Activated CD8-positive, alpha-beta T cell treated with anti-CD3 and anti-CD28 coated beads for 36 hours (primary cell): ENCODE data around the gene REG4. TPM values are rescaled to one million over a fixed set of nuclear protein-coding genes. Genes with fewer than 3 reads are reported as not detected.
"Not testable (repeated sequence)": the region's sequence is repeated elsewhere in the genome, so short reads cannot be mapped to it uniquely, and the experiment has no call there.

Source experiments
- ATAC-seq: fragments of 200-7000 bp; cut with Tn5 transposase; one replicate; pipeline ENCODE4 v1.10.0; 2021; ENCODE audit warnings: mild to moderate bottlenecking, moderate library complexity
- CTCF ChIA-PET: fragments of 350-600 bp; sonication (Branson Sonifier 250); formaldehyde crosslinking; loops from one replicate; lab custom pipeline; 2021; ENCODE audit warnings: antibody characterized with exemption; lab: Charles Lee
- POLR2A ChIA-PET: fragments of 350-600 bp; sonication (Branson Sonifier 250); formaldehyde crosslinking; loops from one replicate; lab custom pipeline; 2021; ENCODE audit warnings: antibody characterized with exemption; lab: Charles Lee
- DNase-seq: peaks from one replicate; pipeline ENCODE4 v3.0.0-alpha.2; 2020
- H3K27ac Mint-ChIP-seq: one replicate; pipeline ENCODE4 v1.8.0; 2021; ENCODE audit warnings: mild to moderate bottlenecking, mixed read lengths
- H3K27me3 Mint-ChIP-seq: one replicate; pipeline ENCODE4 v1.8.0; 2021; ENCODE audit warnings: mixed read lengths
- H3K36me3 Mint-ChIP-seq: one replicate; pipeline ENCODE4 v1.8.0; 2021; ENCODE audit warnings: low read depth, mixed read lengths
- H3K4me1 Mint-ChIP-seq: one replicate; pipeline ENCODE4 v1.8.0; 2021; ENCODE audit warnings: low read depth, mixed read lengths
- H3K4me3 Mint-ChIP-seq: one replicate; pipeline ENCODE4 v1.8.0; 2021; ENCODE audit warnings: mild to moderate bottlenecking, moderate library complexity, mixed read lengths
- H3K9me3 Mint-ChIP-seq: one replicate; pipeline ENCODE4 v1.8.0; 2021; ENCODE audit warnings: mixed read lengths
- intact Hi-C: fragments of 100-400 bp; cut with micrococcal nuclease; formaldehyde crosslinking; loops from one replicate; pipeline ENCODE4 v1.10.0; 2022
- total RNA-seq, 2 experiments: library from RNA; stranded (reverse); gene quantifications; one replicate each; pipeline ENCODE4 v1.2.3, GENCODE V29; 2021
- TF ChIP-seq, protein P1 (sequence below): fragments of 200-600 bp; IDR thresholded peaks from one replicate; pipeline ENCODE4 v1.8.0; 2022; ENCODE audit warnings: antibody characterized with exemption, mild to moderate bottlenecking

The REG4 gene
- total RNA-seq, 2 experiments from 2014 or later, result 9.7 to 9.9 TPM

- no peak for ATAC-seq
- intact Hi-C loops, result no loop called here
- Mint-ChIP-seq H3K9me3 (no peaks in the 10 kb centered on the region), H3K27me3 (peaks cover 6% of the 10 kb centered on the region), H3K27ac (no peak overlapping the region), H3K36me3 (no peaks in the 10 kb centered on the region), H3K4me3 (no peak overlapping the region), H3K4me1 (no peaks in the 10 kb centered on the region)
- DNase-seq, result no peak
- TF ChIP-seq, protein P1, sequence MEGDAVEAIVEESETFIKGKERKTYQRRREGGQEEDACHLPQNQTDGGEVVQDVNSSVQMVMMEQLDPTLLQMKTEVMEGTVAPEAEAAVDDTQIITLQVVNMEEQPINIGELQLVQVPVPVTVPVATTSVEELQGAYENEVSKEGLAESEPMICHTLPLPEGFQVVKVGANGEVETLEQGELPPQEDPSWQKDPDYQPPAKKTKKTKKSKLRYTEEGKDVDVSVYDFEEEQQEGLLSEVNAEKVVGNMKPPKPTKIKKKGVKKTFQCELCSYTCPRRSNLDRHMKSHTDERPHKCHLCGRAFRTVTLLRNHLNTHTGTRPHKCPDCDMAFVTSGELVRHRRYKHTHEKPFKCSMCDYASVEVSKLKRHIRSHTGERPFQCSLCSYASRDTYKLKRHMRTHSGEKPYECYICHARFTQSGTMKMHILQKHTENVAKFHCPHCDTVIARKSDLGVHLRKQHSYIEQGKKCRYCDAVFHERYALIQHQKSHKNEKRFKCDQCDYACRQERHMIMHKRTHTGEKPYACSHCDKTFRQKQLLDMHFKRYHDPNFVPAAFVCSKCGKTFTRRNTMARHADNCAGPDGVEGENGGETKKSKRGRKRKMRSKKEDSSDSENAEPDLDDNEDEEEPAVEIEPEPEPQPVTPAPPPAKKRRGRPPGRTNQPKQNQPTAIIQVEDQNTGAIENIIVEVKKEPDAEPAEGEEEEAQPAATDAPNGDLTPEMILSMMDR, result no peak
- POLR2A ChIA-PET, result no interaction called here
- CTCF ChIA-PET, result no interaction called here
Measured at GRCh38 chr1:119831027-119831426, 19.8 kb upstream of the REG4 start.

GRCh38 chr1:119829625-119830024 lies 18.4 kb upstream of the REG4 start:
- ATAC-seq (no peak), DNase-seq (no peak)
- no peaks in the 10 kb centered on the region for H3K36me3 Mint-ChIP-seq
- peaks cover 3% of the 10 kb centered on the region for H3K27me3 Mint-ChIP-seq
- H3K4me1 Mint-ChIP-seq, result no peaks in the 10 kb centered on the region
- H3K27ac Mint-ChIP-seq, result no peak overlapping the region
- TF ChIP-seq, protein P1, result no peak
- no peak overlapping the region for H3K4me3 Mint-ChIP-seq
- intact Hi-C loops, result no loop called here
- ChIA-PET CTCF (interaction anchor here (0.8 to 1.6 kb wide), 3 partner anchors 12 to 39 kb away, joined by 3 to 6 read pairs (median 4); no protein-coding TSS in a partner anchor), POLR2A (no interaction called here)
- no peaks in the 10 kb centered on the region for H3K9me3 Mint-ChIP-seq

DNA sequence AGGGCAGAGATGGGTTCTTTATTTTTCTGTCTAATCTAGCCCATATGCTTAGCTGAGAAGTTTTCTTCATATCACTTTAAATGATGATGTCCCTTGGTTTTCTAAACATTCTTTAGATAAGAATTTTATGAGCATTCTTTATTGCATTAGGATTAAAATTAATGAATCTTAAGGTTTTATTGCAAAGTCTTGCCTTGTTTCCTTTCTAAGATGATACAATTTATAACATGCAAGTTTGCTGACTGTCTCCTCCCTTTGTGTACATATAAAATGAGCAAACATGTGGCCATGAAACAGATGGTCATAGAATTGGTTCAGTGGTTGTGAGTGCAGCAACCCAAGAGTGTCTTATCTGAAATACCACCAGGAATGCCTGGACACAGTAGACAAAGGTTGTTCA lies 17.7 kb upstream of the REG4 start:
- H3K36me3 Mint-ChIP-seq, intact Hi-C loops: not testable (repeated sequence)

GRCh38 chr1:119828266-119828665 lies 17.0 kb upstream of the REG4 start:
- ATAC-seq, result no peak

More for the DNA sequence above, 17.7 kb upstream of the REG4 start:
- H3K27me3 Mint-ChIP-seq, H3K4me3 Mint-ChIP-seq, H3K27ac Mint-ChIP-seq, H3K4me1 Mint-ChIP-seq, ATAC-seq, H3K9me3 Mint-ChIP-seq, DNase-seq, POLR2A ChIA-PET: not testable (repeated sequence)
- CTCF ChIA-PET, result interaction anchor here (0.8 to 1.6 kb wide), 4 partner anchors 11 to 40 kb away, joined by 3 to 8 read pairs (median 5); no protein-coding TSS in a partner anchor

GRCh38 chr1:119827010-119827409 lies 15.8 kb upstream of the REG4 start:
- no peak for ATAC-seq

More at GRCh38 chr1:119828266-119828665, 17.0 kb upstream of the REG4 start:
- H3K4me3 Mint-ChIP-seq, result no peak overlapping the region
- TF ChIP-seq, protein P1, result no peak
- intact Hi-C loops, result no loop called here
- ChIA-PET CTCF (interaction anchor here (1.4 to 1.6 kb wide), 2 partner anchors 19 to 41 kb away, joined by 6 to 8 read pairs; no protein-coding TSS in a partner anchor), POLR2A (no interaction called here)
- H3K27me3 Mint-ChIP-seq, result peaks cover 7% of the 10 kb centered on the region
- H3K9me3 Mint-ChIP-seq, result no peaks in the 10 kb centered on the region
- no peaks in the 10 kb centered on the region for H3K36me3 Mint-ChIP-seq
- no peak for DNase-seq
- H3K27ac Mint-ChIP-seq, result no peak overlapping the region
- no peaks in the 10 kb centered on the region for H3K4me1 Mint-ChIP-seq

More at GRCh38 chr1:119827010-119827409, 15.8 kb upstream of the REG4 start:
- CTCF ChIA-PET, result interaction anchor here (1.2 to 3.1 kb wide), 2 partner anchors 19 to 23 kb away, joined by 3 to 18 read pairs; no protein-coding TSS in a partner anchor
- H3K27me3 Mint-ChIP-seq, result peaks cover 10% of the 10 kb centered on the region
- no peaks in the 10 kb centered on the region for H3K4me1 Mint-ChIP-seq
- no peak overlapping the region for H3K4me3 Mint-ChIP-seq
- POLR2A ChIA-PET, result no interaction called here
- no peak for DNase-seq
- TF ChIP-seq, protein P1, result peak; percentile 53
- intact Hi-C loops, result no loop called here
- no peak overlapping the region for H3K27ac Mint-ChIP-seq
- H3K9me3 Mint-ChIP-seq, result no peaks in the 10 kb centered on the region
- H3K36me3 Mint-ChIP-seq, result no peaks in the 10 kb centered on the region
